ENCODE data around the gene PRIMPOL. TPM values are rescaled to one million over a fixed set of nuclear protein-coding genes. Genes with fewer than 3 reads are reported as not detected.
"Not testable (repeated sequence)": the region's sequence is repeated elsewhere in the genome, so short reads cannot be mapped to it uniquely, and the experiment has no call there.

The PRIMPOL gene
- total and polyA plus RNA-seq, 2 donors: 12.7 to 51.3 TPM

DNA sequence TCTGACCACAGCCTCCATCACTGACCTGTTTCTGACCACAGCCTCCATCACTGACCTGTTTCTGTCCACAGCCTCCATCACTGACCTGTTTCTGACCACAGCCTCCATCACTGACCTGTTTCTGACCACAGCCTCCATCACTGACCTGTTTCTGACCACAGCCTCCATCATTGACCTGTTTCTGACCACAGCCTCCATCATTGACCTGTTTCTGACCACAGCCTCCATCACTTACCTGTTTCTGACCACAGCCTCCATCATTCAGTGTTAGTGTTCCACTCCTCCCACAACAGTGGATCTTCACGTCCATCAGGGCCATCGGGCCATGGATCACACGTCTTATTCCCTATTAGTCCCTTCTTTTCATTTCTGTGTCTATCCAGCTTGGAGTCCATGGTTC lies 25.0 kb upstream of the PRIMPOL start:
- H3K4me1 ChIP-seq (ENCODE audit: insufficient read depth); DNase-seq (ENCODE audit: extremely low spot score); H3K27ac ChIP-seq (ENCODE audit: low read depth); H3K4me3 ChIP-seq (ENCODE audit: low read depth, low read length); H3K36me3 ChIP-seq (ENCODE audit: insufficient read depth): not testable (repeated sequence)
- 98% methylated on average over 3 of the region's 3 CpGs for WGBS

DNA sequence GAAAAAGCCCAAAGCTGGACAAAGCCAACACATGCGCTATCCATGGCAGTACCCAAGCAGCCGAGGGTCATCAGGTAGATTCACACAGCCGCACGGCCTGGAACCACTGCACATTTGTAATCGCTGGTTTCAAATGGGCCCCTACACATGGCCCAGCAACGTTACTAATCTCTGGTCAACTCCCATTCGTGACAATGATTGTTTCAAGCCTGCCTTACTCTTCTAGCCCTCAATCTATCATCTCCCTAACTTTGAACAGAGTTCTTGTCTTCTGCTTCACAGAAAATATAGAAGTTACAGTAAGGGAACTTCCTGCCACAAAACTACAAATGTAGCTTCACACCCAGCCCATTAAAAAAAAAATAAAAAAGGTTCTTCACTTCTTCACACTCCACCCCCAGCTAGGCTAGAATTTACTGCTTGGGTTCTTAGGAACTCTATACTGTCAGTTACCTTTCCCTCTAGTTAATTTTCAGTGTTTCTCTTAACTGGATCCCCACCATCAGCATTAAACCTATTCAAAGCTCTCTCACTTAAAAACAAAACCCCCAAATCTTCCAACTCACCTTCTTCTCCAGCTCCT lies 24.5 kb upstream of the PRIMPOL start:
- H3K27ac ChIP-seq (ENCODE audit: low read depth): no peak overlapping the region
- peaks cover 5% of the 10 kb centered on the region for H3K36me3 ChIP-seq (ENCODE audit: insufficient read depth)
- 89% methylated on average over 7 of the region's 7 CpGs for WGBS
- no peak for DNase-seq (ENCODE audit: extremely low spot score)
- H3K4me3 ChIP-seq (ENCODE audit: low read depth, low read length): no peak overlapping the region
- no peaks in the 10 kb centered on the region for H3K4me1 ChIP-seq (ENCODE audit: insufficient read depth)

DNA sequence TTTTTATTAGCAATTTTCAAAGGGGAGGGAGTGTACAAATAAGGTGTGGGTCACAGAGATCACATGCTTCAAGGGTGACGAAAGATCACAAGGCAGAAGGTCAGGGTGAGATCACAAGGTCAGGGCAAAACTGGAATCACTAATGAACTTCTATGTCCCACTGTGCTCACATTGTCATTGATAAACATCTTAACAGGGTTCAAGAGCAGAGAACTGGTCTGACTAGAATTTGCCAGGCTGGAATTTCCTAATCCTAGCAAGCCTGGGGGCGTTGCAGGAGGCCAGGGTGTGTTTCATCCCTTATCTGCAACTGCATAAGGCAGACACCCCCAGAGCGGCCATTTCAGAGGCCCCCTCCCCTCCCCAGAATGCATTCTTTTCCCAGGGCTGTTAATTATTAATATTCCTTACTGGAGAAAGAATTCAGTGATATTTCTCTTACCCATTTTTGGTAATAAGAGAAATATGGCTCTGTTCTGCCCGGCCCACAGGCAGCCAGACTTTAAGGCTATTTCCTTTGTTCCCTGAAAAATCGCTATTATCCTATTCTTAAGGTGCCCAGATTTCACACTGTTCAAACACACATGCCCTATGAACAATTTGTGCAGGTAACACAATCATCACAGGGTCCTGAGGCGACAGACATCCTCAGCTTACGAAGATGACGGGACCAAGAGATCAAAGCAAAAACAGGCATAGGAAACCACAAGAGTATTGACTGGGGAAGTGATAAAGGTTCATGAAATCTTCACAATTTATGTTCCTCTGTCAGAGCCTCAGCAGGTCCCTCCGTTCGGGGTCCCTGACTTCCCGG lies 23.5 kb upstream of the PRIMPOL start:
- H3K27ac ChIP-seq (ENCODE audit: low read depth); H3K4me1 ChIP-seq (ENCODE audit: insufficient read depth); H3K4me3 ChIP-seq (ENCODE audit: low read depth, low read length); DNase-seq (ENCODE audit: extremely low spot score); H3K36me3 ChIP-seq (ENCODE audit: insufficient read depth): not testable (repeated sequence)
- WGBS: 90% methylated on average over 11 of the region's 11 CpGs

DNA sequence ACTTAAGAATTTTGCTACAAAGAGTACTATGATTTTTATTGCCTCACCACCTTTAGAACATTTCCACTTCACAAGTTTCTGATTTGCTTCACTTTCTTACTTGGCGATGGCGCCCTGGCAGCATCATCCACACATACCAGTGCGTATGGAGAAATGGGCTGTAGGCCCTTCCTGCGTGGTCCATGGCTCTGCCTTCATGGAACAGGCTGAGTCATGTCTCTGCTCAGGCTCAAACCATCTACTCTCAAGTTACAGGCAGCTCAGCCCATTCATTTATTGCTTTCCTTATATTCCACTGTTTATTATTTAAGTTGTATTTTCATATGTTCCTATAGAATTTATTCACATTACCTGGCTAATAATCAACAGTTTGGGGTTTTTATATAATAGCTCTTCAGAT lies 21.4 kb upstream of the PRIMPOL start:
- no peak overlapping the region for H3K27ac ChIP-seq (ENCODE audit: low read depth)
- no peak overlapping the region for H3K4me3 ChIP-seq (ENCODE audit: low read depth, low read length)
- no peaks in the 10 kb centered on the region for H3K4me1 ChIP-seq (ENCODE audit: insufficient read depth)
- 96% methylated on average over 4 of the region's 4 CpGs for WGBS
- no peak for DNase-seq (ENCODE audit: extremely low spot score)
- H3K36me3 ChIP-seq (ENCODE audit: insufficient read depth): peaks cover 6% of the 10 kb centered on the region

DNA sequence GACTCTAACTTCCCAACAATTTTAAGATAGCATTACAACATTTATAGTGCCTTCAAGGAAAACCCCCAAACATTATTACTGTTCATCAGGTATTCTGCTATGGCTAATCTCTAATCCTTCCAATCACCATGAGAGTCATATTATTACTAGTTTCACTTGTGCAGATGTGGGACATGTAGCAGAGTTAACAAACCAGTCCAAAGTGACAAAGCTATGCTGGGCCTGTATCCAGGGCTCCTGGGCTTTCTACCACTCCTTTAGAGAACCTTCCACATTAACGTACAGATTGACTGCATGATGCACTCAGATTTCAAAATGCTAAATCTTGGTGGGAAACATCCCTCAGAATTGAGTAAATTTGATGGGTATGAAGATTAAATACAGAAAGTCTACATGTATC lies 16.7 kb upstream of the PRIMPOL start:
- Histone ChIP-seq H3K4me3 (ENCODE audit: low read depth, low read length) (no peak overlapping the region), H3K27ac (ENCODE audit: low read depth) (no peak overlapping the region), H3K36me3 (ENCODE audit: insufficient read depth) (peaks cover 10% of the 10 kb centered on the region), H3K4me1 (ENCODE audit: insufficient read depth) (no peaks in the 10 kb centered on the region)
- WGBS: 90% methylated on average over 1 of the region's 1 CpG
- DNase-seq (ENCODE audit: extremely low spot score): no peak

DNA sequence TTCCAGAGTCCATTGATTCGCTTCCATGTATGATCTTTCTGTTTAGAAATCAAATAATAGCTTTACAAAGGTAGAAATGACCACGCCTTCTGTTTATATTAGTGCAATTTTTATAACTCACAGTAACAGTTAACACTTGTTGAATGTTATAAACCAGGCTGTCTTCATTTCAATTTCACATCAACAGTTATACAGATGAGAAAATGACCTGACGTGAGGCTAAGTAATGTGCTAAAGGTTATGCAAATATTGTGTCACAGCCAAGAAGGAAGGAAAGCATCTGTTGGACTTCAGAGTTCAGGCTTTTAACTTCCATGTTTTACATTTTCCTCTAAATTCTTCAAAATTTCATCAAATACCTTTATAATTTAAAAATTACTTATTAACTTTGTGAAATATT lies 14.2 kb upstream of the PRIMPOL start:
- DNase-seq (ENCODE audit: extremely low spot score): no peak
- Histone ChIP-seq H3K4me3 (ENCODE audit: low read depth, low read length) (no peak overlapping the region), H3K4me1 (ENCODE audit: insufficient read depth) (no peaks in the 10 kb centered on the region), H3K27ac (ENCODE audit: low read depth) (no peak overlapping the region), H3K36me3 (ENCODE audit: insufficient read depth) (peaks cover 6% of the 10 kb centered on the region)
- 67% methylated on average over 3 of the region's 3 CpGs for WGBS

DNA sequence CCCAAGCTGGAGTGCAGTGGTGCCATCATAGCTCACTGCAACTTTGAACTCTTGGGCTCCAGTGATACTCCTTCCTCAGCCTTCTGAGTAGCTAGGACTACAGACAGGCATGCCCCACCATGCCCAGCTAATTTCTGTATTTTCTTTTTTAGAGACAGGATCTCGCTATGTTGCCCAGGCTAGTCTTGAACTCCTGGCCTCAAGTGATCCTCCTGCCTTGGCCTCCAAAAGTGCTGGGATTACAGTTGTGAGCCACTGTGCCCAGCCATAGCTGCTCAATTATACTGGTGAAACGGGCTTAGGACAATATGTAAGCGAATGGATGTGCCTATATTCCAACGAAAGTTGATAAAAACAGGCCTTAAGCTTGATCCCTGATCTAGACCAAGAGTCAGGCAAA lies 13.4 kb upstream of the PRIMPOL start:
- DNase-seq (ENCODE audit: extremely low spot score): no peak
- peaks cover 6% of the 10 kb centered on the region for H3K36me3 ChIP-seq (ENCODE audit: insufficient read depth)
- H3K27ac ChIP-seq (ENCODE audit: low read depth): no peak overlapping the region
- H3K4me1 ChIP-seq (ENCODE audit: insufficient read depth): no peaks in the 10 kb centered on the region
- no peak overlapping the region for H3K4me3 ChIP-seq (ENCODE audit: low read depth, low read length)
- WGBS: 98% methylated on average over 4 of the region's 4 CpGs

DNA sequence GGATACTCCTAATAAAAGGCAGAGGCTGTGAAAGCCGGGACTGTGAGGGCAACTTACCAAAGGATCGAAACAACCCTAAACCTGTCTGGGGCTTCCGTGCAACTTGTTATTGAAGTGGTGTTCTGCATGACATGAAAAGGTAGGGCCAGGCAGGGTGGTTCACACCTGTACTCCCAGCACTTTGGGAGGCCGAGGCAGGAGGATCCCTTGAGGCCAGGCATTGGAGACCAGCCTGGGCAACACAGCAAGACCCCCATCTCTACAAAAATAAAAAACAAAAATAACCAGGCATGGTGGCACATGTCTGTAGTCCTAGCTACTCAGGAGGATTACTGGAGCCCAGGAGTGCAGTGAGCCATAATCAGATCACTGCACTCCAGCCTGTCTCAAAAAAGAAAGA lies 12.6 kb upstream of the PRIMPOL start:
- WGBS: 83% methylated on average over 4 of the region's 4 CpGs
- DNase-seq (ENCODE audit: extremely low spot score): no peak
- H3K4me3 ChIP-seq (ENCODE audit: low read depth, low read length): no peak overlapping the region
- H3K4me1 ChIP-seq (ENCODE audit: insufficient read depth): no peaks in the 10 kb centered on the region
- peaks cover 6% of the 10 kb centered on the region for H3K36me3 ChIP-seq (ENCODE audit: insufficient read depth)
- no peak overlapping the region for H3K27ac ChIP-seq (ENCODE audit: low read depth)

DNA sequence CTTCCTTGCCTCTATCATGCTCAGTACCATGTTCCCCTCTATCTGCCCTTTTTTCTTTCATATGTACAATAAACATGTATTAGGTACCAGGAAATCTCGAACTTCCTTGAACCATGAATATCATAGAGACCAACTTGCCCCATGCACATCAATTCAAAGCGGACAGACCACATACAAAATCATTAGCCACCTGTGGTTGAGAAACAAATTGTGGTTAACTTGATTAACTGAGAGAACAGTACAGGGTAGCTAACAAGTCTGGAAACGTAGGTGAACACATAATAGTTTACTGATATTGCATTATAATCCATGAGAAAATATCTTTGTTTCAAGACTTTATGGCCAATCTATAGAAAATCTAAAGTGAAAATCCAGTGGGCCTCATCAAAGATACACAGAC lies 8.5 kb upstream of the PRIMPOL start:
- Histone ChIP-seq H3K27ac (ENCODE audit: low read depth) (no peak overlapping the region), H3K36me3 (ENCODE audit: insufficient read depth) (peaks cover 5% of the 10 kb centered on the region)
- WGBS: 90% methylated on average over 3 of the region's 3 CpGs

DNA sequence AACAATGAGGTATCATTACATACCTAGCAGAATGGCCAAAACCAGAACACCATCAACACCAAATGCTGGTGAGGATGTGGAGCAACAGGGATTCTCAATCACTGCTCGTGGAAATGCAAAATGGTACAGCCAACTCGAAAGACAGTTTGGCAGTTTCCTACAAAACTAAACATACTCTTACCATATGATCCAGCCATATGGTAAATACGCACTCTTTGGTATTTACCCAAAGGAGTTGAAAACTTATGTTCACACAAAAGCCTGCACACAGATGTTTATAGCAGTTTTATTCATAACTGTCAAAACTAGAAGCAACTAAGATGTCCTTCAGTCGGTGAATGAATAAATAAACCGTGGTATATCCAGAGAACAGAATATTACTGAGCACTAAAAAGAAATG lies 8.1 kb upstream of the PRIMPOL start:
- no peak overlapping the region for H3K4me3 ChIP-seq (ENCODE audit: low read depth, low read length)
- no peak for DNase-seq (ENCODE audit: extremely low spot score)
- H3K4me1 ChIP-seq (ENCODE audit: insufficient read depth): no peaks in the 10 kb centered on the region
- peaks cover 5% of the 10 kb centered on the region for H3K36me3 ChIP-seq (ENCODE audit: insufficient read depth)
- WGBS: 96% methylated on average over 5 of the region's 5 CpGs
- H3K27ac ChIP-seq (ENCODE audit: low read depth): no peak overlapping the region

More for the DNA sequence above, 8.5 kb upstream of the PRIMPOL start:
- no peak for DNase-seq (ENCODE audit: extremely low spot score)
- H3K4me1 ChIP-seq (ENCODE audit: insufficient read depth): no peaks in the 10 kb centered on the region
- H3K4me3 ChIP-seq (ENCODE audit: low read depth, low read length): no peak overlapping the region

DNA sequence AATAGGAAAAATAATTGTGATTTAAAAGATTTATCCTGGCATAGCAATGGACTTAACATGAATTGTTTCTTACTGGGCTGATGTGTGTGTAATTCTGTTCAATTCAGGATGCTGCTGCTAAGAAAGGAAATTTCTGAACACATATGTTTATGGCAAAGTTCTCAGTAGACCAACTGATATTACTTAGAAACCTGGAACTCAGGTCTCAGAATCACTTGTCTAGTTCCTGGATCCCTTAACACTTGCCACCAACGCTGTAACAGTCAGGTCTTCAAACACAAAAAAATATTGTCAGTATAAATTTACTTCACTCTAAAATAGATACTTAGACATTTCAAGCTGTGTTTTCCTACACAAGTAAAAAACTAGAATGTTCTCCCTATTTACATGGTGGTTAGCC lies 5.8 kb upstream of the PRIMPOL start:
- Histone ChIP-seq H3K36me3 (ENCODE audit: insufficient read depth) (no peaks in the 10 kb centered on the region), H3K4me1 (ENCODE audit: insufficient read depth) (peaks cover 1% of the 10 kb centered on the region), H3K4me3 (ENCODE audit: low read depth, low read length) (no peak overlapping the region), H3K27ac (ENCODE audit: low read depth) (no peak overlapping the region)
- 87% methylated on average over 1 of the region's 1 CpG for WGBS
- no peak for DNase-seq (ENCODE audit: extremely low spot score)

DNA sequence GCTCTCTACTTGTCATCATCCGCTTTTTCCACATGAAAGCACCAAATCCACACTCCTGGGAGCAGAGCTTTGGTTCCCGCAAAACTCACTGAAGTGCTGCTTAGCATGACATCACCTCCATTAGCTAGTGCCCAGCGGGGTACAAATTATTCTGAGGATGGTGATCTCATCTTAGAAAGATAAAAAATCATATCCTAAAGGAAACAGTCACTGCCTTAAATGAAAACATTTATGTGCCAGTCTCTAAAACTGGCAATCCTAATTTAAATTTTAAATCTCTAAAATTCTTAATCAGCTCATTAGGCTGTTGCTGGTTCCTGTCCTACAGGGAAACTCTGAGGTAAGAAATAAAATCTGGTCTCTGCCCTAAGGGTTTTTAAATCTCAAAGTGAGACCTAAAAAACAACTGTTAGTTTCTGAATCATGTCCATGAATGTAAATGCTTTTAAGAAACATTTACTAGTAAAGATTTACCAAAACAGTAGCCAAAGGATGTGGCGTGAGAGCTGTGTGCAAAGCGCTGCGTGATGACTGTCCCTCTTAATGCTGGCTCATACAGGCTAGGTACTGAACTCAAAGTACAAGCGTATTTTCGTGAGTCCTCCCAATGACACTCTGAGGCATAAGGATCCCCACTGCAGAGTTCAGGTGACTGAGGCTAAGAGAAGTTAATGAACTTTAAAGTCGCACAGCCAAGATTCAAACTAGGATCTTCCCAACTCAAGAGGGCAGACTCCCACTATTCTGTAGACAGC lies 4.8 kb upstream of the PRIMPOL start:
- Histone ChIP-seq H3K36me3 (ENCODE audit: insufficient read depth) (no peaks in the 10 kb centered on the region), H3K4me3 (ENCODE audit: low read depth, low read length) (no peak overlapping the region), H3K4me1 (ENCODE audit: insufficient read depth) (peaks cover 2% of the 10 kb centered on the region), H3K27ac (ENCODE audit: low read depth) (no peak overlapping the region)
- 81% methylated on average over 9 of the region's 9 CpGs for WGBS
- DNase-seq (ENCODE audit: extremely low spot score): no peak

DNA sequence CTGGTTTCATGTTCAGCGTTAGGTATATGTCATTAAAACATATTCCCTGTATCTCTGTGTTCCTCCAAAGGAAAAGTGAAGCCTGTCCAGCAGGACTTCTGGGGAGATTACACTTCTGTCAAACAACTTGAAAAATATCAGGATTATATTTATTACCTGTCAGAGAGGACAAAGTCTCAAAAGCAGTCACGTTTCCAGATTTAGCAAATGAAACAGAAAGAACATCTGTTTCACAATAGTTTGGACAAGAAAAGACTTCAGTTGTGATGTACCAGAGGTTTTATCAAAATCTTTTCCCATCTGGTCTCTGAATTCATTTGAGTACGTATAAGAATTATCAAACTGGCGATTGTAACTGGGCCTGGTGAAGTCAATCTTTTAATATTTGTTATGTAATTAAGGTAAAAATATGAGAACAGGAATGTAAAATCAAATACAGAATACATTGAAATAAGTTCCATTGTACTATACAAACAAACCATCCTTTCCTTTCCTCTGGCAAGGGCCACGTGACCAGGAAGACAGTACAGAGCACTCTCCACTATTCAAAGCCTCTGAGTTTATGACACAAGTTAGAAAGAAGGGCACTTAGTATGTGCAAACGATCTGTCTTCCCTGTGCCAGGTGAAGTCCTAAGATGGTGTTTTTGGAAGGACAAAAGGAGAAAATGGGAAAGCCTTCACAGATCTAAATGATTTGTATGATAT lies 3.5 kb upstream of the PRIMPOL start:
- H3K4me1 ChIP-seq (ENCODE audit: insufficient read depth): peaks cover 2% of the 10 kb centered on the region
- DNase-seq (ENCODE audit: extremely low spot score): no peak
- 69% methylated on average over 6 of the region's 6 CpGs for WGBS
- no peak overlapping the region for H3K4me3 ChIP-seq (ENCODE audit: low read depth, low read length)
- no peak overlapping the region for H3K27ac ChIP-seq (ENCODE audit: low read depth)
- no peaks in the 10 kb centered on the region for H3K36me3 ChIP-seq (ENCODE audit: insufficient read depth)

Measured in urinary bladder (tissue), 4 donors.